GM19467 (cell line): ENCODE data around the gene MSRB1.
"Not testable (repeated sequence)": the region's sequence is repeated elsewhere in the genome, so short reads cannot be mapped to it uniquely, and the experiment has no call there.

ENCODE experiments used
- ATAC-seq: cut with Tn5 transposase; IDR thresholded peaks from one replicate; pipeline ENCODE4 v1.9.1; 2021; ENCODE audit warnings: mild to moderate bottlenecking, moderate library complexity; ENCODE audit not compliant: unreplicated experiment

The MSRB1 gene

DNA sequence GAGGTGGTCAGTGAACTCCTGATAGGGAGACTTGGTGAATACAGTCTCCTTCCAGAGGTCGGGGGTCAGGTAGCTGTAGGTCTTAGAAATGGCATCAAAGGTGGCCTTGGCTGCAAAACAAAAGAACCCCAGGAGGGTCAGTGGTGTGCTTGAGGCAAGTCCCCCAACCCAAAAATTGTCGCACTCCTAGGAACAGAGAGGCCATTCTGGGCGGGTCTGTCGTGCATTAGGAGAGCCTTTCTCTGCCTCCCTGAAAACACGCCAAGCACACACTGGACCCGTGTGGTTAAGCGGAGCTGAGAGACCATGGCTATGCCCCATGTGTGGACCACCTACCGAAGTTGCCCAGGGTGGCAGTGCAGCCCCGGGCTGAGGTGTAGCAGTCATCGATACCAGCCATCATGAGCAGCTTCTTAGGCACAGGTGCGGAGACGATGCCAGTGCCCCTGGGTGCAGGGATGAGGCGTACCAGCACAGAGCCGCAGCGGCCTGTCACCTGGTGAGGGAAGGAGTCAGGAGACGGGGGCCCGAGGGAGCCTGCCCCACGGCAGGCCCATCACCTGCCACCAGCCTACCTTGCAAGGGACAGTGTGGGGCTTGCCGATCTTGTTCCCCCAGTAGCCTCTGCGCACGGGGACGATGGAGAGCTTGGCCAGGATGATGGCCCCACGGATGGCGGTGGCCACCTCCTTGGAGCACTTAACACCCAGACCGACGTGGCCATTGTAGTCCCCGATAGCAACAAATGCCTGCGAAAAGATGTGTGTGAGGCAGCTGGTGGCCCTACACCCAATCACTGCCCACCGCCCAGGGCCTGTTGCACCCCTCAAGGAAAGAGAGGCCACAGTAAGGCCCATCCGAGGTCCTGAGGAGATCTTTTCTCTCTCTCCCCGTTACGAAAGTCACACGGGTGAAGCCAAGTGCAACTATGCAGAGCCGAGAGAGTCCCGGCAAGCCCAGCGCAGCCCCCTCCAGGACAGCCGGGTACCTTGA, 19.5 kb upstream of the MSRB1 start:
- ATAC-seq = not testable (repeated sequence)

GRCh38 chr16:1961651-1962067, 18.7 kb upstream of the MSRB1 start:
- ATAC-seq = no peak

GRCh38 chr16:1960665-1961630, 17.9 kb upstream of the MSRB1 start:
- no peak for ATAC-seq

DNA sequence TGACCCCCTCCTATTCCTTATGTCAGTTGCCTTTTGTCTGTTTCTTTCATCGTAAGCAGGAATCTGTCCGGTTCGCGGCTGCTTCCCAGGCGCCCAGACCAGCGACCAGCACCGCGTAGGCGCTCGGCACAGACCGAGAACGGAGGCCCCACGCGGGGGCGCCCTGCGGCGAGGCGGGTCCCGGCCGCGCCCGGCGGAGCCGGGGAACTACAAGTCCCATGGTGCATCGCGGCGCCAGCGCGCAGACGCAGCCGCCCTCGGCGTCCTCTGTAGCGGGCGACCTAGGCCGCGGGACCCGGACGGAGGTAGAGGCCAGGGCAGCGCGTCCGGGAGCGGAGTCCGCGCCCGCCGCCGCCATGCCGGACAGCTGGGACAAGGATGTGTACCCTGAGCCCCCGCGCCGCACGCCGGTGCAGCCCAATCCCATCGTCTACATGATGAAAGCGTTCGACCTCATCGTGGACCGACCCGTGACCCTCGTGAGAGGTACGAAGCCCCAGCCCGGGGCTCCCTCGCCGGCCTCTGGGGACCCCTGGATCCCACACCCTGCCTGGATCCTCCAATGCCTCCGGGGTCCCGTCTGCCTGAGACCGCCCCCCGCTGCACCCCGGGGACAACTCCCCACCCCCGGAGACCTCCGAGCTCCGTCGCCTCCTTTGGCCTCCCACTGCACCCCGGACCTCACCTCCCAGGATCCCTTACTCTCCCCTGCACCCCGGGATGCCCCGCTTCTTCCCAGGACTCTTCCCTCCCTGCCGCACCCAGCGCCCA, 16.5 kb upstream of the MSRB1 start, which contains the start of gene NDUFB10:
Gene NDUFB10 (plus strand): TSS at position 270 of the 771 bp plus-strand sequence. CDS start 87 bp downstream, at position 357.
- peak; percentile 78 for ATAC-seq

DNA sequence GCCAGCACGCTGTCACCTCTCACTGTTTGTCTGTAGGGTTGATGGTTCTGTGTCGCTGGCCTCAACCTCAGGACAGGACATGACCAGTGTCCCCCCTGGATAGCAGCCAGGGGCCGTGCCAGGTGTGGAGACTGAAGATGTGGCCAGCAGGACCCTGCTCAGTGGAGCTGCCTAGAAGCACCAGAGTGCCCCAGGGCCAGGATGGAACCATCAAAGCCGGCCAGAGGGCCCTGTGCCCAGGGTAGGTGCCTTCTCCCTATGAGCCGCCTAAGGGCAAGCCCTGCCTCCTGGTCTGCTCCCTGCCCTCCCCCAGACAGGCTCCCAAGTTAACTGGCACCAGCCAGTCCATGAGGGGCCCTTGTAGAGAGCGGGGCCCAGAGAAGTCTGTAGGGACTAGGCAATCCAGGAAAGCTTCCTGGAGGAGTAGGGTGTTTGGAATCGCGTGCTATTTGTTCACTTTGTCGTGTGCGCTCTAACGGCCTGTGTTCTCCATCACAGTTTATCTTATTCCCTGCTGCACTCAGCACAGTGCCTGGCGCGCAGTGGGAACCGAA, 15.8 kb upstream of the MSRB1 start:
- ATAC-seq = no peak

GRCh38 chr16:1958143-1958491, 15.1 kb upstream of the MSRB1 start:
- not testable (repeated sequence) for ATAC-seq

GRCh38 chr16:1957434-1958142, 14.6 kb upstream of the MSRB1 start:
- not testable (repeated sequence) for ATAC-seq

DNA sequence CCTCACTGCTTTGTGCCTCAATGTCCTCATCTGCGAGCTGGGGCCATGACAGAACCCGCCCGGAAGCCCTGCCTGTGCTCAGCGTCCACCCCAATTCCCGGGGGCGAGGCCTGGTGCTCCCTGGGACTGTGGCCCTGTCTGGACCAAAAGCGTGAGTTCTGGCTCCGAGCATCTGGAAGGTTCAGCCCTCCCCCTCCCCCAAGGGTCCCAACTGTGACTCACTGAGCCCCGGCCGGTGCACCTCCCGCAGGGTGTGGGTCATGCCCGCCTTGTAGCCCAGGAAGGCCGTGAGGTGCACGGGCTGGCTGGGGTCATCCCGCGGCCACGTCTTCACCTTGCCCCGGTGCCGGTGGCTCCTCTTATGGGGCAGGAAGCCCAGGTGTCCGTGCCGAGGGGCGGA, 10.7 kb upstream of the MSRB1 start:
- ATAC-seq = no peak

DNA sequence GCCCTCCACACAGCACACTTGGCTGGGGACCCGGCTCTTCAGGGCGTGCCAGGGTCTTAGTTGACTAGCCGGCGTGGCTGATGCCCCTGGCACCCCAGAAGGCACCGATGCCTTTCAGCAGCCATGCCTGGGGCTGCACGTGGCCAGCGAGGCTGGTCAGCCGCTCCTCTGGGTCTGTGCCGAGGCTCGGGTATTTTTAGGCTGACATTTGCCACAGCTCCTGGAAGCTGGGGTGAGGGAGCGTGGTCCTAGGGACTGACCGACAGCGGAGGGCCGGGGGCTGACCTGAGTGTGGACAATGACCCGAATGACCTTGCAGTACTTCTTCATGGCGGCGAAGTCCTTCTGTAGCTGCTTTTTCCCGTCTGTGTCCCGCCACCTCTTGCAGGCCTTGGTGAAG, 7.6 kb upstream of the MSRB1 start:
- no peak for ATAC-seq

GRCh38 chr16:1950047-1950446, 7.0 kb upstream of the MSRB1 start:
- ATAC-seq = no peak

- ATAC-seq = no peak
Observed at GRCh38 chr16:1949507-1949906, 6.5 kb upstream of the MSRB1 start.

- ATAC-seq = no peak
Observed at GRCh38 chr16:1947369-1947670, 4.3 kb upstream of the MSRB1 start.

DNA sequence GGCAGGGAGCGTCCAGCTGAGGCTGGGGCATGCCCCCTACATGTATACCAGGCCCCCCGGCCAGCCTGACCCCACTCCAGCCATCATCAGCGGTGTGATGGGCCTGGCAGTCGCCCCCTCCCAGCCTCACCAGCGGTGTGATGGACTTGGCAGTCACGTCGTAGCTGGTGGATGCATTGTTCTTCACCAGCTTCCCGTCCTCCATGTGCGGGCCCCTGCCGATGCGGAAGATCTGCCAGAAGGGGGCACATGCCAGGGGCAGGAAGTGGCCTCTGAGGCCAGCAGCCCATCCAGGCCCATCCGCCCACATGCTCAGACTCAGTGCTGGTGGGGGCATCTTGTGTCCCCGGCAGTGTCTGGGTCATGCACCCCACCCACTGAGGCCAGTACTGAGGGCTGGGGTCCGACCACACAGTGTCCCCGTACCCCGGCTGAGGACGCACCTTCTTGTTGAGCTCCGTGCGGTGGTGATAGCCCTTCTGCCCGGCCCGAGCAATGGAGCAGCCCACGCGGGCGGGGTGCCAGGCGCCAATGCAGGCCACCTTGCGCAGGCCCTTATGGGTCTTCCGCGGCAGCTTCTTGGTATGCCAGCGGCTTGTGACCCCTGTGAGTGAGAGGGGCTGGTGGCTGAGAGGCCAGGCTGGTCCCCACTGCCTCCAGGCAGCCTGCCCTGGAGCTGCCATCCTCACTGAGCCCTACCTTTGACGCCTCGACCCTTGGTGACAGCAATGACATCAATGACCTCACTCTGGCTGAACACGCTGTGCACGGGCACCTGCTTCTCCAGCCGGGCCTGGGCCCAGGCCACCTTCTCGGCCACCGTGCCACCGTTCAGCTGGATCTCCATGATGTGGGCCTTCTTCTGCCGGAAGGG, 3.7 kb upstream of the MSRB1 start:
- ATAC-seq = no peak

GRCh38 chr16:1945559-1946391, 2.8 kb upstream of the MSRB1 start:
- no peak for ATAC-seq

DNA sequence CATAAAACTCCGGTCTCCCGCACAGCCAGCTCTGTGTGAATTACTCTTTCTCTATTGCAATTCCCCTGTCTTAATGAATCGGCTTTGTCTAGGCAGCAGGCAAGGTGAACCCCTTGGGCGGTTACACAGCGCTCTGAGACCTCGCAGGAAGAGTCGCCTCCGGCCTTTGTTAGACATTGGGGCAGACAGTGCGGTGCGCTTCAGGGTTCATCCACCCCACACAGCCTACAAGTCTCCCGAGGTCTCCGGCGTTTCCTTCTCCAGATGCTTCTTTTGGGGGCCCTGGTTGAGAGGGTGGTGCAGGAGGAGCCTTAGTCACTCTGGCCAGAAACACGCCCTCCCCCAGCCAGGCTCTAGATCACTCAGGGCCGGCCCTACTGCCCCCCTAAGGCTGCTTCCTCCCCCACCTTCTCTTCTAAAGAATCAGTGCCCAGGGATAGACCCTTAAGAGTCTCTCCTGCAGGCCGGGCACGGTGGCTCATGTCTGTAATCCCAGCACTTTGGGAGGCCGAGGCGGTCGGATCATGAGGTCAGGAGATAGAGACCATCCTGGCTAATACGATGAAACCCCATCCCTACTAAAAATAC, 1.7 kb upstream of the MSRB1 start:
- ATAC-seq = no peak

- ATAC-seq = no peak
Observed at GRCh38 chr16:1942047-1942809, 771 bp downstream of the MSRB1 start.
